Endodermal cell (in vitro differentiated cells): ENCODE data around the gene ECE1. TPM values are rescaled to one million over a fixed set of nuclear protein-coding genes. Genes with fewer than 3 reads are reported as not detected.

Experiments
- DNase-seq: peaks from one replicate; pipeline ENCODE4 v3.0.0-alpha.2; 2017
- H3K27ac ChIP-seq: 2 replicates; pipeline ENCODE4 v1.5.1; 2013; ENCODE audit warnings: mild to moderate bottlenecking, low read depth, low read length, moderate library complexity
- H3K27me3 ChIP-seq: 2 replicates; pipeline ENCODE4 v1.6.1; 2013; ENCODE audit warnings: mild to moderate bottlenecking, low read length, moderate library complexity; ENCODE audit not compliant: insufficient read depth, control insufficient read depth, poor library complexity, severe bottlenecking
- H3K36me3 ChIP-seq: 2 replicates; pipeline ENCODE4 v1.7.0; 2013; ENCODE audit warnings: mild to moderate bottlenecking, low read length, moderate library complexity; ENCODE audit not compliant: control insufficient read depth, insufficient read depth
- H3K4me1 ChIP-seq: one replicate; pipeline ENCODE4 v1.7.0; 2013; ENCODE audit warnings: low read length; ENCODE audit not compliant: control insufficient read depth, insufficient read depth
- H3K4me3 ChIP-seq: 2 replicates; pipeline ENCODE4 v1.5.1; 2013; ENCODE audit warnings: mild to moderate bottlenecking, low read length, moderate library complexity
- H3K9ac ChIP-seq: 2 replicates; pipeline ENCODE4 v1.6.1; 2013; ENCODE audit warnings: mild to moderate bottlenecking, low read length, moderate library complexity; ENCODE audit not compliant: poor library complexity, severe bottlenecking; ENCODE audit errors: extremely low read depth
- H3K9me3 ChIP-seq: 2 replicates; pipeline ENCODE4 v1.6.1; 2013; ENCODE audit warnings: mild to moderate bottlenecking, low read length, moderate library complexity; ENCODE audit not compliant: control insufficient read depth
- H3K27ac Mint-ChIP-seq: 2 replicates; pipeline ENCODE4 v1.8.0; 2020; ENCODE audit warnings: mixed read lengths
- H3K27me3 Mint-ChIP-seq: 2 replicates; pipeline ENCODE4 v1.8.0; 2021; ENCODE audit warnings: mild to moderate bottlenecking, mixed read lengths; ENCODE audit not compliant: insufficient read depth
- H3K36me3 Mint-ChIP-seq: 2 replicates; pipeline ENCODE4 v1.8.0; 2020; ENCODE audit warnings: low read depth, mixed read lengths
- H3K4me1 Mint-ChIP-seq: 2 replicates; pipeline ENCODE4 v1.8.0; 2020; ENCODE audit warnings: mixed read lengths
- H3K4me3 Mint-ChIP-seq: 2 replicates; pipeline ENCODE4 v1.8.0; 2020; ENCODE audit warnings: mild to moderate bottlenecking, moderate library complexity, mixed read lengths
- H3K9me3 Mint-ChIP-seq: 2 replicates; pipeline ENCODE4 v1.8.0; 2020; ENCODE audit warnings: mild to moderate bottlenecking, mixed read lengths
- WGBS, 2 experiments: methylation state at CpG; one replicate each; pipeline versions ENCODE4 v1.1.5 to v1.1.7; 2013; ENCODE audit warnings: missing lambda C conversion rate in 2 of 2, mixed read lengths in 1 of 2; ENCODE audit not compliant: insufficient coverage in 1 of 2, insufficient read length in 1 of 2; 5-methylcytosine and 5-hydroxymethylcytosine counted together
- total RNA-seq, 2 donors: library from RNA; stranded (reverse); fragmentation: NEBNext Ultra II Directional in 1 of 2; extraction: Animal tissue kit (Norgen Biotek cat#: 25700) in 1 of 2; gene quantifications; 2 replicates in 1 of 2; 3 replicates in 1 of 2; pipeline ENCODE4 v1.2.1, GENCODE V29; 2021
- TF ChIP-seq, protein P1 (sequence below): fragments of 200-600 bp; sonication (generic); conservative IDR thresholded peaks from 2 replicates; pipeline ENCODE4 v1.5.0; 2021; ENCODE audit warnings: antibody characterized with exemption, mild to moderate bottlenecking

ECE1 gene
- total RNA-seq, 2 donors from 2014 or later = 47.8 to 57.9 TPM

DNA sequence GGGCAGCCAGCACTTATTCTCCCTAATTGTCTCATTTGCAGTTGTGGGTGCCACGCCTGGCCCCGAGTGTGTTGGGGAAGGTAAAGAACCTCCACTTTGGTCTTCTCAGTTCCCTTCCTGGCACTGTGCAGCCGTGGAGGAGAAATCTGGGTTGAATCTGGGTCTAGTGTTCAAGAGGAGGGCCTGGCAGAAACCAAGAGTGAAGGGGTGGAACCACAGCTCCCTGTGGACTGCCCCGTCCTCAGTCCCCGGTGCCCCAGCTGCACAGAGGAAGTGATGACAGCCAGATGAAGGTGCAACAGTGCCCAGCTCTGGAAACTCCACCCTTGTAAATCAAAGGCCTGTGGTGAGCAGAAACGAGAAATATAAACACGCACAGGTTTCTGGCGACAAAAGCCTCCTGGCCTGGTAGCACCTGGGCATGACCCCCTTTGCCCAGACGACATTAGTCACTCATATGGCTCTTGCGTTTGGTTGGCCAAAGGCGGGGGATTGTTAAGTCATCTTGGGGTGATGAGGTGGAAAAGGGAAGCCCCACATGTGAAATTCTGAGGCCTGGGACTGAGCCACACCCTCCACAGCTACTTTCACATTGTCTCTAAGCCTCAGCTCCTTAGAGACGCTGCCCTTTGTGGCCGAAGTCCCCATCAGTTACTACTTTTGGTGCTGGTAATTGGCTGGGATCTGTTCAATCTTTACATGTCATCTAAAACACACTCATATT is 4.2 kb upstream of the ECE1 start:
- H3K4me1 Mint-ChIP-seq = peaks cover 29% of the 10 kb centered on the region
- no peak overlapping the region for H3K27ac ChIP-seq
- no peaks in the 10 kb centered on the region for H3K9me3 ChIP-seq
- TF ChIP-seq, protein P1, sequence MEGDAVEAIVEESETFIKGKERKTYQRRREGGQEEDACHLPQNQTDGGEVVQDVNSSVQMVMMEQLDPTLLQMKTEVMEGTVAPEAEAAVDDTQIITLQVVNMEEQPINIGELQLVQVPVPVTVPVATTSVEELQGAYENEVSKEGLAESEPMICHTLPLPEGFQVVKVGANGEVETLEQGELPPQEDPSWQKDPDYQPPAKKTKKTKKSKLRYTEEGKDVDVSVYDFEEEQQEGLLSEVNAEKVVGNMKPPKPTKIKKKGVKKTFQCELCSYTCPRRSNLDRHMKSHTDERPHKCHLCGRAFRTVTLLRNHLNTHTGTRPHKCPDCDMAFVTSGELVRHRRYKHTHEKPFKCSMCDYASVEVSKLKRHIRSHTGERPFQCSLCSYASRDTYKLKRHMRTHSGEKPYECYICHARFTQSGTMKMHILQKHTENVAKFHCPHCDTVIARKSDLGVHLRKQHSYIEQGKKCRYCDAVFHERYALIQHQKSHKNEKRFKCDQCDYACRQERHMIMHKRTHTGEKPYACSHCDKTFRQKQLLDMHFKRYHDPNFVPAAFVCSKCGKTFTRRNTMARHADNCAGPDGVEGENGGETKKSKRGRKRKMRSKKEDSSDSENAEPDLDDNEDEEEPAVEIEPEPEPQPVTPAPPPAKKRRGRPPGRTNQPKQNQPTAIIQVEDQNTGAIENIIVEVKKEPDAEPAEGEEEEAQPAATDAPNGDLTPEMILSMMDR = no peak
- 89 to 98% methylated on average over 7 to 13 of the region's 13 CpGs for WGBS, 2 experiments
- H3K36me3 ChIP-seq = no peaks in the 10 kb centered on the region
- no peak overlapping the region for H3K4me3 ChIP-seq
- H3K4me1 ChIP-seq = peaks cover 8% of the 10 kb centered on the region
- no peaks in the 10 kb centered on the region for H3K36me3 Mint-ChIP-seq
- H3K4me3 Mint-ChIP-seq = no peak overlapping the region
- no peak overlapping the region for H3K27ac Mint-ChIP-seq
- no peak overlapping the region for H3K9ac ChIP-seq
- H3K9me3 Mint-ChIP-seq = no peaks in the 10 kb centered on the region
- H3K27me3 Mint-ChIP-seq = no peaks in the 10 kb centered on the region
- DNase-seq = no peak
- no peaks in the 10 kb centered on the region for H3K27me3 ChIP-seq

DNA sequence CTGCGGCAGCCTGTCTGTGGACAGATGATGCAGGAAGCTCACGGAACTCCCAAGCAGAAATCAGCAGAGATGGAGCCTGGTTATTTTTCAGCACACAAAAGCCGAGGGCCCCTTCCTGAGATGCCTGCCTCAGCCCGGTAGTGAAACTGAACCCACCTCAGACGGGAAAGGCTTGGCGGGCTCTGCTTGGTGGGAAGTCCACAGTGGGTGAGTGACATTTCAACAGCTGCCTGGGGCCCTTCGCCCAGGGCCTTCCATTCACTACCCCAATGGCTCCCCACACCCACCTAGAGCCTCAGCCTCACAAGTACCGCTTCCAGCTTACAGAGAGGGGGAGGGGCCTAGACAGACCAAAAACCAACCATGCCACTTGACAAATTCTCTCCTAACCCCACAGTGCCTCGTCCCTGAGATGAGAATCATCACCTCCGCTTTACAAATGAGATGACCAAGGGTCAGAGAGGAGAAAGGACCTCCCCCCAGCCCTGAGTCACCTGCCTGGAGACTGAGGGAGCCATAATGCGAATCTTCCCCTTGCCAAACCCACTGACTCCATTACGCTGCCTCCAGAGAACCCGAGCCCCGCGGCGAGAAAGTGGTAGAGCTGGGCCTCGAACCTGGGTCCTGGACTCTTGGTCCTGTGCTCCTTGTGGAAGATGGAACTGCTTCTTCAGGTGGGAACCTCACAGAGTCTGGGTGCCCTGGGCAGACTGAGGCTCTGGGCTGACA is 3.4 kb upstream of the ECE1 start:
- TF ChIP-seq, protein P1 = no peak
- no peak overlapping the region for H3K27ac Mint-ChIP-seq

DNA sequence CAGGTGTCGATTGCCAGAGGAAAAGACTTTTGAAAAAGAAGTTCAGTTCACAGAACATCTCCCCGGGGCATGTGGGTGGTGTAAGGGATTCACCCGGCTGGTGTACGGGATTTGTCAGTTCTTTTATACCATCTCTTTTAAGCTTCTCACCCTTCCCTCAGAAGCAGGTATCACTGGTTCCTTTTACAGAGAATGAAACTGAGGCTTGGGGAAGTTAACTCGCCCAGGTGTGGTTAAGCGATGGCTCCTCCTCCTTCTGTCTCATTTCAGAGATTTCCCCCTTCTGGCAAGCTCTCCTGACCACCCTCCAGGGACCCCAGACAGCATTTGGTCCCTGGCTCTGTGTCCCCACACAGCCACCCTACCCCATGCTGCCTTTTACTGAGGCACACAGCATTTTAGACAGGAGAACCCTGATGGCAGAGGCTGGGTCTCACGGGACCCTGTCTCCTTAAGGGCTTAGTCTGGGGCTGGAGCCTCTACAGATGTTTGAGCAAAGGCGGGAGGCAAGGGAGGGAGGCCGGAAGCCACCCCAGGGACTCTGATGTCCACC is 2.8 kb upstream of the ECE1 start:
- no peaks in the 10 kb centered on the region for H3K36me3 ChIP-seq
- H3K9ac ChIP-seq = no peak overlapping the region
- no peaks in the 10 kb centered on the region for H3K36me3 Mint-ChIP-seq
- H3K27me3 ChIP-seq = no peaks in the 10 kb centered on the region
- no peak overlapping the region for H3K4me3 Mint-ChIP-seq
- H3K27ac Mint-ChIP-seq = no peak overlapping the region
- no peak for DNase-seq
- H3K4me1 Mint-ChIP-seq = peaks cover 29% of the 10 kb centered on the region
- 92 to 95% methylated on average over 8 to 9 of the region's 9 CpGs for WGBS, 2 experiments
- H3K4me1 ChIP-seq = peaks cover 8% of the 10 kb centered on the region
- H3K4me3 ChIP-seq = no peak overlapping the region
- H3K9me3 Mint-ChIP-seq = no peaks in the 10 kb centered on the region
- H3K9me3 ChIP-seq = no peaks in the 10 kb centered on the region
- TF ChIP-seq, protein P1 = no peak
- H3K27me3 Mint-ChIP-seq = no peaks in the 10 kb centered on the region
- no peak overlapping the region for H3K27ac ChIP-seq

More for the DNA sequence above, 3.4 kb upstream of the ECE1 start:
- Histone ChIP-seq H3K9me3 (no peaks in the 10 kb centered on the region), H3K4me1 (peaks cover 8% of the 10 kb centered on the region), H3K27ac (no peak overlapping the region), H3K27me3 (no peaks in the 10 kb centered on the region), H3K36me3 (no peaks in the 10 kb centered on the region), H3K9ac (no peak overlapping the region), H3K4me3 (no peak overlapping the region)
- no peak for DNase-seq
- Mint-ChIP-seq H3K36me3 (no peaks in the 10 kb centered on the region), H3K4me3 (no peak overlapping the region), H3K9me3 (no peaks in the 10 kb centered on the region), H3K27me3 (no peaks in the 10 kb centered on the region), H3K4me1 (peaks cover 29% of the 10 kb centered on the region)
- WGBS, 2 experiments = 86 to 94% methylated on average over 10 to 17 of the region's 17 CpGs
